ENCODE measurements around the gene FIZ1.

DNA sequence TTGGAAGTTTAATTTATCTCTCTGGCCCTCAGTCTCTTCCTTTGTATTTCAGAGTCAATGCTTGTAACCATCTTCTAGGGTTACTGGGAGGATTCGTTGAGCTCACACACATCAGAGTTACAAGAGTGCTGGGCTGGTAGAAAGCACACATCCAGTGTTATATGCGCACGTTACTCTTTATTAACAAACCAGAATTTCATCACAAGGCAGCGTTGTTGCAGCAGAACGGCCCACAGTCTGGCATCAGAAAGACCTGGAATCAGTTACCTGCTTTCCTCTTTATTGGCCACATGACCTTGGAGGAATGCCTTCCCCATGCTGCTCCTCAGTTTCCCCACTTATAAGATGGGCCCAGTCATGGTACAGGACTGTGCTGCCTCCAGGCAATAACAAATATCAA, 10.0 kb upstream of the FIZ1 start:
- TF ChIP-seq CTCF (tag by site-specific recombination; IDR thresholded peaks at IDR 0.05) = no peak
- TF ChIP-seq, protein P1, sequence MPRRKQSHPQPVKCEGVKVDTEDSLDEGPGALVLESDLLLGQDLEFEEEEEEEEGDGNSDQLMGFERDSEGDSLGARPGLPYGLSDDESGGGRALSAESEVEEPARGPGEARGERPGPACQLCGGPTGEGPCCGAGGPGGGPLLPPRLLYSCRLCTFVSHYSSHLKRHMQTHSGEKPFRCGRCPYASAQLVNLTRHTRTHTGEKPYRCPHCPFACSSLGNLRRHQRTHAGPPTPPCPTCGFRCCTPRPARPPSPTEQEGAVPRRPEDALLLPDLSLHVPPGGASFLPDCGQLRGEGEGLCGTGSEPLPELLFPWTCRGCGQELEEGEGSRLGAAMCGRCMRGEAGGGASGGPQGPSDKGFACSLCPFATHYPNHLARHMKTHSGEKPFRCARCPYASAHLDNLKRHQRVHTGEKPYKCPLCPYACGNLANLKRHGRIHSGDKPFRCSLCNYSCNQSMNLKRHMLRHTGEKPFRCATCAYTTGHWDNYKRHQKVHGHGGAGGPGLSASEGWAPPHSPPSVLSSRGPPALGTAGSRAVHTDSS (tag by site-specific recombination; IDR thresholded peaks at IDR 0.05) = no peak

All from HEK293 (cell line).